Activated CD8-positive, alpha-beta memory T cell treated with anti-CD3 and anti-CD28 coated beads, Interleukin-2, amount 50 U/mL, for 1 hour (primary cell): ENCODE results near the gene CD48.
A peak's percentile ranks its signal among the peaks of the same experiment; 100 is the strongest.
"Not testable (repeated sequence)": the region's sequence is repeated elsewhere in the genome, so short reads cannot be mapped to it uniquely, and the experiment has no call there.

ENCODE experiments used
- DNase-seq: peaks from one replicate; pipeline ENCODE4 v3.0.0-alpha.2; 2020; ENCODE audit errors: extremely low read depth

The CD48 gene

GRCh38 chr1:160713161-160713560 lies 1.5 kb upstream of the CD48 start:
- DNase-seq: no peak

DNA sequence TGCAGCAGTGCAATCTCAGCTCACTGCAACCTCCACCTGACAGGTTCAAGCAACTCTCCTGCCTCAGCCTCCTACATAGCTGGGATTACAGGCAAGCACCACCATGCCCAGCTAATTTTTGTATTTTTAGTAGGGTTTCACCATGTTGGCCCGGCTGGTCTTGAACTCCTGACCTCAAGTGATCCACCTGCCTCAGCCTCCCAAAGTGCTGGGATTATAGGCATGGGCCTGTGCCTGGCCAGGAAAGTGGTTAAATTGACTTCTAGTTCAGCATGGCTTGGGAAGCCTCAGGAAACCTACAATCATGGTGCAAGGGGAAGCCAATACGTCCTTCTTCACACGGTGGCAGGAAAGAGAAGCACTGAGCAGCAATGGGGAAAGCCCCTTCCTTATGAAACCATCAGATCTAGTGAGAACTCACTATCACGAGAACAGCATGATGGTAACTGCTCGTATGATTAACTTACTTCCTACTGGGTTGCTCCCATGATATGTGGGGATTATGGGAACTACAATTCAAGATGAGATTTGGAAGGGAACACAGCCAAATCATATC lies 981 bp upstream of the CD48 start:
- DNase-seq: not testable (repeated sequence)

- DNase-seq: no peak
Observed at GRCh38 chr1:160711276-160711601, 383 bp downstream of the CD48 start.

DNA sequence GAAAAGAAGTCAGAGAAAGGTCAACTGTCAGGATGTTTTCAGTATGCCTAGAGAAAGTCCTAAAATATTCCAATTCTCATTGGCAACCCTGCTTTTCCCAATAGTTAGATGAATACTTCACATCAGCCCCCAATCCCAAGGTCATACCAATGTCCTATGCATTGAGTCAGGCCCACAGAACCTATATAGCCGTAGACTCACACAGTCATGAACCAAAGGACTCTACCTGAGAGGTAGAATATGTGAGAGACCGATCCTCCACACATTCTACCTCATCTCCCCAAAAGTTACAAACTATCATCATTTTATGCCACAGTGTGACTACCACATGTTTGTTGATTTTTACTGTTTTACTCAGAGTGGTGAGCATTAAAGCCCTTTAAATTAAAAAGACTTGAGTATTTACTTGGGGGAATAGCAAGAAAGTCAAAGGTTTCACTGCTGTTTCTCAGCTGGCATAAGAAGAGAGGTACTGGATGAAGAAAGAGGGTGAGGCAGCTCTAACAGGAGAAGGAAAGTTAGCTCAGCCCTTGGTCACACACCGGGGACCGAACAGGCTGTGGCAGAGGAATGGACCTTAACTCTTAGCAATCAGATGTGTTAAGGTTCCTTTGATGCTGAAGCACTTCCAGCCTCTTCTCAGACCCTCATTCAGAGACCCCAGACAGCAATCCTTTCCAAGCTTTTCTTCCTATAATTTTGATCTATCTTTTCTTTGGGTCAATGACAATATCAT lies 937 bp downstream of the CD48 start:
- DNase-seq: no peak

DNA sequence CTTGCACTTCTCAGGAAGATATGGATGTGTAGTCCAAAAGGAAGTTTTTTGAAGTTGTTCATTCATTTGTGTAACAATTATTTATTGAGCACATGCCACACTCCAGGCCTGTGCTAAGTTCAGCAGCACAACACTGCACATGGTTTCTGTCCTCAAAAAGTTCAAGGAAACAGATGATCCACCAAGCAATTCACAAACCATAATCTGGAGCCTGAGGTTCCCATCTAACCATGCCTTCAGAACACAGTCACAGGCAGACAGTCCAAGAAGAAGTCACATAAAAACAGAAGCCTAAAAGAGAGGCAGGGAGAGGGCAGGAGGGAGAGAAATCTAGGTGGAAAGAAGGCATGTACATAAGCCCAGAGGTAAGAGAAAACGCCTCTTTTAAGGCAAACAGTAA lies 1.9 kb downstream of the CD48 start:
- DNase-seq: no peak

DNA sequence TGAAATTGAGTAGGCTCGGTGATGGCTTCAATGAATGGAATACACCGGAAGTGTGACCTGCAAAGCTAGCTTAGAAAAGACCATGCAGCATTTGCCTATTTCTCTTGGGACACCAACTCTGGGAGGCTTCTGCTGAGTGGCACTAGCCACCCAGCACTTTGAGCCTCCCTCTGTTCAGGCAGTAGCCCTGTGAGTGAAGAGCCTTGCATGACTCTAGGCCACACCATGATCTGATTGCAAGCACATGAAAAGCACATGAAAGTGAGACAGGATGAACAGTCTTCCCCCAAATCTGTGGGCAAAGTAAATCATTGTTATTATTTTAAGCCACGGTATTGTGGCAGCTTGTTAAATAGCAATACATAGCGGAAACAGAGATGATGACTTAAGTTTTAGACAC lies 2.8 kb downstream of the CD48 start:
- no peak for DNase-seq

DNA sequence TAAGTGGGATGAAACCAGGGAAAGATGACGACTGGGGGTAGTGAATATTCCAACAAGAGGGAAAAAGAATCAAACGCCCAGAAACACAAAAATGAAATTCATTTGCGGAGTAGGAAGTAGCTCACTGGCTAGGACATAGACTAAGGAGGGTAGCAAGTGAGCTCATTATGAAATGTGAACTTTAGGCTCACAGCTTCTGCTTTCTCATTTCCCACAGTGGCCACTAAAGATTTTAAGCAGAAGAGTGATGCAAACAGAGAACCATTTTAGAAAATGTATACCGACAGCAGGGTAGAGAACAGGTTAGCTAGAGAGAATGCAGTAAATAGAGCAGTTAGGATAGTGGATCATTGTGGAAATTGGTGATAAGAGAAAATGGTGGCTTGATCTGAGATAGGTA lies 3.5 kb downstream of the CD48 start:
- DNase-seq: no peak

- no peak for DNase-seq
Observed at GRCh38 chr1:160707236-160708064, 4.2 kb downstream of the CD48 start.

GRCh38 chr1:160706526-160707235 lies 4.9 kb downstream of the CD48 start:
- DNase-seq: no peak

- DNase-seq: no peak
Observed at GRCh38 chr1:160705742-160706141, 5.9 kb downstream of the CD48 start.

GRCh38 chr1:160705212-160705621 lies 6.4 kb downstream of the CD48 start:
- not testable (repeated sequence) for DNase-seq

GRCh38 chr1:160704250-160704649 lies 7.4 kb downstream of the CD48 start:
- no peak for DNase-seq

GRCh38 chr1:160702100-160702499 lies 9.5 kb downstream of the CD48 start:
- no peak for DNase-seq

DNA sequence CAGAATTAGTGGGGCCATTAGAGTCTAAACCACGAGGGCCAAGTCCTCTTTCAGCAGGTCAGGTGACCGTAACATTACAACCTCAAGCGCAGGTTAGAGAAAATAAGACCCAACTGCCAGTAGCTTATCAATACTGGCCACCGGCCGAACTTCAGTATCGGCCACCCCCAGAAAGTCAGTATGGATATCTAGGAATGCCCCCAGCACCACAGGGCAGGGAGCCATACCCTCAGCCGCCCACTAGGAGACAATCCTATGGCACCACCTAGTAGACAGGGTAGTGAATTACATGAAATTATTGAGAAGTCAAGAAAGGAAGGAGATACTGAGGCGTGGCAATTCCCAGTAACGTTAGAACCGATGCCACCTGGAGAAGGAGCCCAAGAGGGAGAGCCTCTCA lies 19.2 kb downstream of the CD48 start:
- not testable (repeated sequence) for DNase-seq

- no peak for DNase-seq
Observed at GRCh38 chr1:160685266-160685665, 26.4 kb downstream of the CD48 start.

DNA sequence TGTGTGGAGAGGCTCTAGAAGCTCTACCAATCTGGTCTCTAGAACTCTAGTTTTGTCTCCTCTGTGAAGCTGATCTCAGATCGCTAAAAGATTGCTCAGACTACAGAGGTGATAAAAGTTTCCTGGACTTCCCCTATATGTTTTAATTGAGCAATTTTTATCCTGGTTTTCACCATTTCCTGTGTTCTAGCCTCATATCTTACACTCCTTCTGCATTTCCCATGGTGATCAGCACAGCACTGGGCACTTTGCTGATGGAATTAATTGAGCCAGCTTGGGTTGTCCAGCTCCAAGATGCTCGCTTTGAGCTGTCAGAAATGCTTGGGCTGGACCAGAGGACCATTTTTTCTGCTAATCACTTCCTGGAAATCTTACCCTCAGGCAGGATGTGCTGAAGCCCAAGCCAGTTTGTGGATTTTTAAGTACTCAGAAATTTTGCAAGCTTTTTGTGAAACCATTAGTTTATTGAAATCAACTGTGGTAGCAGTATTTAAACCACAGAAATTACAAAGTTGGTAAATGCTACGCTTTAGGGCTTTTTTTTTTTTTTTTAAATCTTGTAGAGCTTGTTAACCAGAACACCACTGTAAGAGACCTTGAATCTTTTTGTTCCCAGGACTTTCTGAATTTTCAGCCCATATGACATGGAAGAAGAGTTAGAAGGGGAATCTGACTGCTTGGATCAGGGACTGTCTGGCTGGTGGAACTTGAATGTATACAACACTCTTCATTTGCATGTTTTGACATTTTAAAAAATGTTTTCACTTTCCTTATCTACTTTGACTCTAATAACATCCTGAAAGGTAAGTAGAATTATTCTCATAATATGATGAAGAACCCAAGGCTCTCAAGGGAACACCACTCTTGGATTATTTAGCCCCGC lies 28.4 kb downstream of the CD48 start:
- no peak for DNase-seq

DNA sequence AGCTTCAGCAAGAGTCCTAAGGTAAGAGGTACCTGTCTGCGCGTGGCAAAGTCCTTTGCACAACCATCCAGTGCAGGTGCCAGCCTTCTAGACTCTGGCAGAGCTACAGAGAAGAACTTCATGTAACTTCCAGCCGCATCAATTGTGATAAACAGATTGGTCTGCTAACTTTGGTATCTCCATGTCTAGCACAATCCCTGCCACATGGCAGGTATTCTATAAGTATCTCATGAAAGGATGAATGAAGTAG lies 29.8 kb downstream of the CD48 start:
- DNase-seq: no peak

DNA sequence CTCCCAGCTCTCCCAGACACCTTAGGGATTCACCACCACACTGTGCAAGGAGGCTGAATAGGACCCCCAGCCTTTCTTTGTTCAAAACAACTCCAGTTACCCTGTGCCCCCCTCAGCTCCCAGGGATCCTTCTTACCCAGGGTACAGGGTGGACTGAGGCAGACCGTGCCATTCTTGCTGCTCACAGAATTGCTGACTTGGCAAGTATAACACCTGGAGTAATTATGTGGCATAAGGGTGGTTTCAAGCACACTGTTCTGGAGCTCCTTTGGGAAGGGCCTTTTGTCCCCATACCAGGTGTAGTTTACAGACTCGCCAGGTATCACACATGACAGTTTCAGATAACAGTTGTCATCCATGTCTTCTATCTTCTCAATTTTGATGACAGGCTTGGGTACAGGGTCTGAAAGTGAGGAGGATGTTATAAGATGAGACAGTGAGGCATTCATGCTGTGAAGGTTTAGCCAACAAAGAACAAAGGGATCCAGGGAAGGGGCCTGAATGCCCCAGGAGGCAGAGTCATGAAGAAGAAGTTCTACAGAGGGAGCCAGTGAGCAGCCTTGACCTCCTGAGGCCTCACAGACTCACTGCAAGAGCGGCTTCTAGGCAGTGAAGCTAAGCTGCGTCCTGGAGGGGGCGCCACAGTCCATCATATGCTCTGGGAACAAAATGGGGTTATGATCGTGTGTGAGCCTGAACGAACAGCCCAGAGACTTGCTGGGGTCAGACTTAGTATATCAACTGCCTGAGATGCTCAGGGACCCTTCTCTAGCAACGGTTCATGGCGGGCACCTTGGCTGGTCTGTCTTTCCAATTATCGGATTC lies 30.3 kb downstream of the CD48 start:
- DNase-seq: peak; percentile 79

GRCh38 chr1:160680399-160680798 lies 31.2 kb downstream of the CD48 start:
- DNase-seq: no peak

GRCh38 chr1:160679893-160680292 lies 31.7 kb downstream of the CD48 start:
- no peak for DNase-seq
